NCI-H187 (cell line): Measurements from ENCODE around the gene KANSL3.

Experiments used
- DNase-seq, 2 experiments: peaks; one replicate each; lab custom pipeline; 2025; lab: John Stamatoyannopoulos, UW

Gene KANSL3

GRCh38 chr2:96604104-96604503 lies 34.0 kb downstream of the KANSL3 start:
- DNase-seq: no peak

DNA sequence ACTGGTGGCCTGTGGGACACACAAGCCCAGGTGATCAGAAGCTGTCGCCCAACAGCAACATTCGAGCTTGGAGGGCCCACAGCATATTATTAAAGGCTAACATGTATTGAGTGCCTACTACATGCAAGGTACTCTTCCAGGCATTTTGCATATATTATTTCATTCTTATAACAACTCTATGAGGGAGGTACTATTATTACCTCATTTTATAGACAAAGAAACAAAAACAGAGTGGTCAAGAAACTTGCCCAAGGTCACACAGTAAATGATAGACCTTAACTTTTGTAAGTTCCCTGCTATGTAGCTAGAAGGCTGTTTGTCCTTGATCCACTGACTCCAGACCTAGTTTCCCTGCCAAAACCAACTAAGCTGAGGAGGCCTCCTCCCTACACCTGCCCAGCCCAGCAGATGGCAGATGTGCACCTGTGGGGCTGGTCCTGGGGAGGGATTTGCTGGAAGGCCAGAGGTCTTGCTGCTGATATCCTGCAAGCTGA lies 35.7 kb downstream of the KANSL3 start:
- no peak for DNase-seq

DNA sequence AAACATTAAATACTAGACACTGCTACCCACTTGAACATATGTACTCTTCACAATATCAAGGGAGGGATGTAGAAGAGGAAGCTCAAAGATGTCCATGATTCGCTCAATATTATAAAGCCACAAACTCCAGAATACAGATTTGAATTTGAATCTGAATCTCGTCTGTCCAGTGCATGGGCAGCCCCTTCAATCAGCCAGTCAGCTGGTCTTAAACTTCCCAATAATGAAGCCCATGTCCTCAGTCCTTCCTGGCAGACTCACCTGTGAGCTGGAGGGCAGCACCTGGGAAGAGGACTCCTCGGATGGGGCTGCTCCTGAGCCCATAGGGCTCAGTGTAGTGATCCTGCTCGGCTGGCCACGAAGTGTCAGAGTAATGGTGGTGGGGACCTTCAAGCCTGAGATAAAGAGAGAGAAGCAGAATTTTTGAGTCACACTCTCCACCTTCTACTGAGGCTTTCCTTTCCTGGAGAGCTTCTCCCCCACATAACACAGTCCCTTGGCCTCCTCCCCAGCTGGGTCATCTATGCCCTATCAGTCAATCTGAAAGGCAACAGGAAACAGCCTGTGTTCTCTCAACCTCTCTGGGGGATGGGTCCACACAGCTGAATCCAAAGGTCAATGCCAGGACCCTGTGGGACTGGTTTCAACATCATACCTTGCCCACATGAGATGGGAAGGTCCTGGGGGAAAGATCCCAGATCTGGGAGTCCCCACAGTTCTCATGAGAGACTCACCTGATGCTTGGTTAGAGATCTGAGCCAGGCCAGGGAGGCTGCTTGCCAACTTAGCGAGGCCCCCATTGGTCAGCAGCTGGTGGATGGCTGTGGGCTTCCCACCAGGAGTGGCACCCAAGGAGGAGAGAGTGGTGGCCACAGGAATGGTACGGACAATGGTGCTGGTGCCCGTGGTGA lies 36.5 kb downstream of the KANSL3 start:
- no peak for DNase-seq

DNA sequence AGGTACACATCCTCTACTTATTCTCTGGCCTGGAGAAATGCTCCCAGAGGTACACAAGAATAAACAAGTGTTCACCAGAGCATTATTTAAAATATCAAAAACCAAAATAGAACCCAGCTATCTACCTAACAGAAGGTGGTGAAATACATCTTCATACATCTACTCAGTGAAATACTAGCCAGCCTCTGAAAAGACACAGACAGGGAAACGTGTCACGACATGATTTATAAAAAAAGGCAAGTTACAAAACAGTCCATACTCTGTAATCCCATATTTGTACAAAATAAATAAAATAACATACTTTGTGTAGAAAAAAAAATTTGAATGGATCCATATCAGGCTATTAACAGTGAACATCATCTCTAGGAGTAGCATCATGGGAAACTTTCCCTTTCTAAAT lies 38.2 kb downstream of the KANSL3 start:
- DNase-seq: no peak

- no peak for DNase-seq
Measured at GRCh38 chr2:96596596-96596995, 41.5 kb downstream of the KANSL3 start.

DNA sequence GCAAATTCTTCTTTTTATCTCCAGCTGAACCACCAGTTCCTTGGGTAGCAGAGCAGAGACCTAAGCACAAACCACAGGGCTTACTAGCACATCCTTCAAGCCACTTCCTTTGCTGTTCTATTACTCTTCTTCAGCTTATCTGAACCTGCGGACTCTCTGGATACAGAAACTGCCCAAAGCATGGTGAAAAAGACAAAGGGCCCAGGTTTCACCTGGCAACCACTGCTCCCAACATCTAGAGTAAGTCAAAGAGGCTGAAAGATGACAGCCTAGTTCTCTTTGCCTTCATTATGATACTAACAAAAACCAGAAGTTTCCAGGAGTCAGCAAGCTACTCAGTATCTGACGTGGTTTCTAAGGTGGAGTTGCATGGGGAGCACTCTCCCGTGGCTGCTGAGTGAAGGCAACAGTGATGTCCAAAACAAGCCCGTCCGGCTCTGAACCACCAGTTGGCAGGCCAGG lies 43.4 kb downstream of the KANSL3 start:
- no peak for DNase-seq

GRCh38 chr2:96594282-96594681 lies 43.8 kb downstream of the KANSL3 start:
- no peak for DNase-seq

- DNase-seq: no peak
Measured at GRCh38 chr2:96591494-96591893, 46.6 kb downstream of the KANSL3 start.

DNA sequence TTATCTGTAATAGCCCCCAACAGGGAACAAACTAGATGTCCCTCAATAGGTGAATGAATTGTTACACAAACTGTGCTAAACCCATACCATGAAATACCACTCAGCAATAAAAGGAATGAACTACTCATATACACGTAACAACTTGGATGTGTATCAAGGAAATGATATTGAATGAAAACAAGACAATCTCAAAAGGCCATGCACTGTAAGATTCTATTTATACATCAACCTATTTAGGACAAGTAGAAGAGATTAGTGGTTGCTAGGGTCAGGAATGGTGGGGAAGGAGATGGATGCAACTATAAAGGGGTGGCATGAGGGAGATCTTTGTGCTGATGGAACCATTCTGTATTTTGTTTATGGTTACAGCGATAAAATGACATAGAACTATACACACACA lies 47.1 kb downstream of the KANSL3 start:
- DNase-seq: no peak

DNA sequence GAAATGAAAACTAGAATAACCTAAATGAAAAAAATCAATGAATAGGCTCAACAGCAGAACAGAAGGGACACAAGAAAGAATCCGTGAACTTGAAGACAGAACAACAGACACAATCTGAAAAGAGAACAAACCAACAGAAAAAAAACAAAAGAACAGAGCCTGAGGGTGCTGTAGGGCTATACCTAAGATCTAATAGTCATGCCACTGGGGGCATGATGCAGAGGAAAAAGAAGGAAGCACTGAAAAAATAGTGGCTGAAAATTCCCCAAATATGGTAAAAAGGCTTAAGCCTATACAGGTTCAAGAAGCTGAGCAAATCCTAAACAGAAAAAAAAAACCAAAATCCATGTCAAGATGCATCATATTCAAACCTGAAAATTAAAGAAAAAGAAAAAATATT lies 50.3 kb downstream of the KANSL3 start:
- no peak for DNase-seq

- DNase-seq: no peak
Measured at GRCh38 chr2:96584017-96584416, 54.1 kb downstream of the KANSL3 start.

DNA sequence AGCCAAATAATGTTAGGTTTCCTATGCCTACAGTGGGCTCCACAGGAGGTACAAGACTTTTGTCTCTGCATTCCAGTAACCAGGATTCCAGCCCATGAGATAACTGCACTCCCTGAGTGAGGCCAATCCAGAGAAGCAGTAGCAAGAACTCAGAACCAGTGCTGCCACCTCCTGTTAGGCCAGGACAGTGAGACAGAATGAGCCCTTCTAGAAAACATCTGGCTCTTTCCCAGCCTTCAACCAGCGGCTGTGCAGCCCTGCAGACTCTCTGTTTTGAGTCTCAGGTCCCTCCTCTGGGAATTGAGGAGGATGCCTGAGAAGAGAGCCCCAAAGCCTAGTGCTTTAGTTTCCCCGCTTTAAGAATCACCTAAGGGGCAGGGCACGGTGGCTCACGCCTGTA lies 57.3 kb downstream of the KANSL3 start:
- DNase-seq: no peak

GRCh38 chr2:96579422-96579821 lies 58.7 kb downstream of the KANSL3 start:
- no peak for DNase-seq

DNA sequence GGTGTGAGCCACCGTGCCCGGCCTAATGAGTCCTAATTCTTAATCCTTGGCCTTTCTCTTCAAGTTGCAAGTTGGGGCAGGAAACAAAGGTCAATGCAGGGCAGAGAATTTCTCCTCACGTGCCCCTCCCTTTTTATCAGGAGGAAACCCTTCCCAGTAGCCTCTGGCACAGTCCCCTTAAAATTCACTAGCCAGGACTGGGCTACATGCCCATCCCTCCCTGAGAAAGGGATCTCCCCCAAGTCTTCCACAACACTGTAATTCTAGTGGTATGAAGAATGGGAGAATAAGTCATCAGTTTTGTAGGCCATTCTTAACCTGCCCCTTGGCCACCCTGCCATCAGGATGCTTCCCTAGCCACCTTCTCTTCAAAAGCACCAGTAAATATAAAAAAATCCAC lies 59.4 kb downstream of the KANSL3 start:
- DNase-seq: no peak

GRCh38 chr2:96577501-96577900 lies 60.6 kb downstream of the KANSL3 start:
- no peak for DNase-seq

DNA sequence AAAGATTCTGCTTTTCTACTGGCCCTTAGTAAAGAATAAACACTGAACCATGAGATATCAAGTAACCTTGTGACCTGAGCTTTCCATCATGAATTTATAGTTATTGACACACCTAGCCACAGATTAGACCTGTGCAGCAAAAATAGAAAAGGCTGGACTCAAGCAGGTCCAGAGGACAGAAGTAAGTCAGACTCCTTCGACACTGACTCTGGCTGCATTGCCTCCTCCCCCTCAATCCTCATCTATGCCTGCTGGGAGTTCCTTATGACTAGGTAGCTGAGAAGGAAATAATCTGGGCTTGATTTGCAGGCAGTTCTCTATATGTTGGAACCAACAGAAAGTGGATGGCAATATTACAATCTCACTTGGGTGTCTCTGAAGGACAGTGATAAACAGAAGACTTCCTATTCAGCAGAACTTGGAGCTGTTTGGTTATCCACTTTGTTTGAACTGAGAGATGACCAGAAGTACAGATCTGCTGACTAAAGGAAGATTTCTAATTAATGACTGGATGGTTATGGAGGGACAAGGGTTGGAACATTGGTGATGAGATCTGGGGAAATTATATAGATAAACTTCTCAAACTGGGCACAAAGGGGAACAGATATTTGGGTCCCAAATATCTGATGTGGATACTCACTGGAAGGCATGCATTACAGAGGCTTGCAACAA lies 62.2 kb downstream of the KANSL3 start:
- DNase-seq: no peak

DNA sequence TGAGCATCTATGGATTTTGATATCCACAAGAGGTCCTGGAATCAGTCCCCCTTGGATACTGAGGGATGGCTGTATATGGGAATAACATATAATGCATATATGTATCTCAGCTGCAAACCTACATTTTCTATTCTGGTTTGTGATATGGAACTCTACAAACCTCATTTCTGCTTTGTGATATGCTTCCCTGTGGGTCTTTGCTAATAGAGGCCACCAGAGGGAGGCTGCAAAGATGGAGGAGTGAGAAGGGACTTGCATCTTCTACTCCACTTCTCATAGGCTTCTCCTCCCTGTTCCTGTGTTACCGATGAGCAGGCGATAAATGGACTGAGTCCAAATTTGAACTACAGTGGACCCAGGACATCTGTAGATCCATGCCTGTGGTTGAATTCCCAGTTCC lies 63.7 kb downstream of the KANSL3 start:
- no peak for DNase-seq

DNA sequence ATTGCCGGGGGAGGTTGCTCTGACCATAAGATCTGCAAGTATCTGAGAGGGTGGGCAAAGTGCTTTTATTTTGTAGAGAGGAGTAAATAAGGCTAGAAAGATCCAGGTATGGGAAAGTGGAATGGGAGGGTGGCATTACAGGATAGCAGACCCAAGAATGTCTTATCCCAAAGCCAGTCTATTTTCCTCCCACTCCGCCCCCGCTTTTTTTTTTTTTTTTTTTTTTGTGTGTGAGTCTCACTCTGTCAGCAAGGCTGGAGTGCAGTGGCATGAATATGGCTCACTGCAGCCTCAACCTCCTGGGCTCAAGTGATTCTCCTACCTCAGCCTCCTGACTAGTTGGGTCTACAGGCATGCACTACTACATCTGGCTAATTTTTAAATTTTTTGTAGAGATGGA lies 70.0 kb downstream of the KANSL3 start:
- DNase-seq: no peak

DNA sequence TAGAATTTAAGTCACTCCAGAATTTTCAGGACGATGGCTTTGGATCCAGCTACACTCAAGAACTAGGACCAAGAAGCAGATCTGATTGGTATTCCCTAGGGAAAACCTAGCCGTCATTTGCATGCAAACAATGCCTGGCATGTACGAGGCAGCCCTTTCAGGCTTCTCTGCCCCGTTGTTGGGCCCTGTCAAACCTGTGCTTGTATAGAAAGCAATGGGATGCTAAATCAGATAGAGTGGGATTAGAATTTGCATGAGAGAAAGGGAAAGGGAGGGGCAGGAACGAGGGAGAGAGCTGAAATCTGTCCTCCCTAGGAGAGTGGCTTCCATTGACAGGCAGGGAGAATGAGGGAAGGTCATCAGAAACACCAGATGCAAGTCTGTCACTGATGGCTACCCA lies 73.0 kb downstream of the KANSL3 start:
- DNase-seq: no peak

- DNase-seq: no peak
Measured at GRCh38 chr2:96564563-96564962, 73.5 kb downstream of the KANSL3 start.

DNA sequence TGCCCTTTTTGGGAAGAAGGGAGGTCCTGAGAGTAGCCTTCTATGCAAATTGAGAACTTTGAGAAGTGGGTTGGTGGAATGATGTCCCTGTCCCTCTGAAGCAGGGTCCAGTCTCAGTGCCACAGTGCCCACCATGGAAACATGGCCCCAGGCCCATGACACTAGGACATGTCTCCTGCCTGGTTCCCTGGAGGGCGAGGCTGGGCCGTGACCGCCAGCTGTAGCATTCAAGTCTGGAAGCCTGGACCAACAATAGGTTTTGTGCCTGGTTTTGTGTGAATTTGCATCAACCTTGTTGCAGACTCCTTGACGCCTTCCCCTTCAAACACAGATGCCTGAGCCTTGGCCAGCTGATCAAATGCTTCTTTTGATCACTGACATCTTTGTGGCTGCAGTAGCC lies 74.1 kb downstream of the KANSL3 start:
- DNase-seq: no peak

DNA sequence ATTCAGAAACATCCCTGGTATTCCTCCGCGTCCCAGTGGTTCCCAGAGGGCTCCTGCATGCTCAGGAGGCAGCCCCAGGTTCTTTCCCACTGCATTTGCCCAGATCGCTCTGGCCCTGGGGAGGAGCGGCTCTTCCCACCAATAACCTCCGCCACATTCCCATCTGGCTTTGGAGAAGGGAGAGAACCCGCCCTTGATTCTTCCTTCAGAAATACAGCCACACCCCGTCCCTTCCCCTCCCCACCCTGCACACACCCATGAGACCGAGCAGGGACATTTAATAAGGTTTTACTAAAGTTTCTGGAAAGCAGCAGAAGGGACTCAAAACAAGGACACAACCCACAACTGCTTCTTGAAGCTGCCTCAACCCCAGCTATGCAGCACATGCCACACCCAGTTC lies 79.6 kb downstream of the KANSL3 start:
- DNase-seq: no peak

DNA sequence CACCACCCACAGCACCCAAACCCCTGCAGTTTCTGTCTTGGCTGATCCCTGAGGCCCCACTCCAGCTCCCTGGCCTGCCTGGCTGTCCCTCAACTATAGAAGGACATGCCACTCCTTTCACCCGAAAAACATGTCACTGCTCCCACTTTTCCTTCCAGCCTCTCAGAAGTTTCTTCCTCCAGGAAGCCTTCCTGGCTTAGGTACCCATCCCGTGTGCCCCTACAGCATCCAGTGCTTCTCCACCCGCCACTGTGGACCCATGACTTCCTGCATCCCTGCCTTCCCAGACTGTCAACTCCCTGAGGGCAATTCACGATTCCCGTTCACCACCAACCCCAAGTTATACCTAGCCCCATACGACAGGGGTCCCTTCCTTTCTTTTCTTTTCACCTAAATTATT lies 80.1 kb downstream of the KANSL3 start:
- no peak for DNase-seq
